Karpas-422 (cell line): Measurements from ENCODE around the gene PCDHB4. TPM values are rescaled to one million over a fixed set of nuclear protein-coding genes. Genes with fewer than 3 reads are reported as not detected.
"Not testable (repeated sequence)": the region's sequence is repeated elsewhere in the genome, so short reads cannot be mapped to it uniquely, and the experiment has no call there.

ENCODE experiments used
- DNase-seq: peaks from one replicate; pipeline ENCODE4 v3.0.0-alpha.2; 2015
- H2AFZ ChIP-seq: fragments of 200-600 bp; sonication (generic); 2 replicates; pipeline ENCODE4 v1.6.1; 2014; ENCODE audit warnings: antibody characterized with exemption, low read length, mixed read lengths
- H3K27ac ChIP-seq: fragments of 200-600 bp; sonication (generic); 2 replicates; pipeline ENCODE4 v1.5.1; 2014; ENCODE audit warnings: mild to moderate bottlenecking, low read length, moderate library complexity
- H3K27me3 ChIP-seq: fragments of 200-600 bp; sonication (generic); 2 replicates; pipeline ENCODE4 v1.6.1; 2014; ENCODE audit warnings: low read length, mixed read lengths
- H3K36me3 ChIP-seq: fragments of 200-600 bp; sonication (generic); 2 replicates; pipeline ENCODE4 v1.6.1; 2014; ENCODE audit warnings: low read length, mixed read lengths; ENCODE audit not compliant: insufficient read depth
- H3K4me1 ChIP-seq: fragments of 200-600 bp; sonication (generic); 2 replicates; pipeline ENCODE4 v1.6.1; 2014; ENCODE audit warnings: mild to moderate bottlenecking, low read length, mixed read lengths
- H3K4me2 ChIP-seq: fragments of 200-600 bp; sonication (generic); 2 replicates; pipeline ENCODE4 v1.6.1; 2014; ENCODE audit warnings: low read length, low read depth, mild to moderate bottlenecking; ENCODE audit not compliant: poor library complexity, severe bottlenecking
- H3K4me3 ChIP-seq: fragments of 200-600 bp; sonication (generic); 2 replicates; pipeline ENCODE4 v1.5.1; 2014; ENCODE audit warnings: mild to moderate bottlenecking, antibody characterized with exemption, low read length, mixed read lengths
- H3K79me2 ChIP-seq: fragments of 200-600 bp; sonication (generic); 2 replicates; pipeline ENCODE4 v1.6.1; 2014; ENCODE audit warnings: mild to moderate bottlenecking, low read length, mixed read lengths
- H3K9ac ChIP-seq: fragments of 200-600 bp; sonication (generic); 2 replicates; pipeline ENCODE4 v1.6.0; 2014; ENCODE audit warnings: low read length
- H3K9me2 ChIP-seq: fragments of 200-600 bp; sonication (generic), shearing (Covaris generic); replicated peaks from 2 replicates; pipeline ENCODE4 v1.6.0; 2014; ENCODE audit warnings: mild to moderate bottlenecking, low read length, moderate library complexity; ENCODE audit not compliant: insufficient read depth
- H3K9me3 ChIP-seq: fragments of 300-700, 200-600 bp; sonication (generic); 2 replicates; pipeline ENCODE4 v1.6.1; 2014; ENCODE audit warnings: low read length, mixed read lengths
- H4K20me1 ChIP-seq: fragments of 200-600 bp; sonication (generic); 2 replicates; pipeline ENCODE4 v1.6.1; 2014; ENCODE audit warnings: mild to moderate bottlenecking, antibody characterized with exemption, low read length, low read depth; ENCODE audit not compliant: insufficient read depth
- total RNA-seq: library from RNA; depleted of rRNA; stranded (reverse); fragments of >200 nt; shearing (Covaris generic); gene quantifications from 2 replicates; pipeline ENCODE4 v1.2.3, GENCODE V29; 2014; ENCODE audit warnings: low replicate concordance

Gene PCDHB4
- total RNA-seq, 1 experiment from 2014 or later = not detected

DNA sequence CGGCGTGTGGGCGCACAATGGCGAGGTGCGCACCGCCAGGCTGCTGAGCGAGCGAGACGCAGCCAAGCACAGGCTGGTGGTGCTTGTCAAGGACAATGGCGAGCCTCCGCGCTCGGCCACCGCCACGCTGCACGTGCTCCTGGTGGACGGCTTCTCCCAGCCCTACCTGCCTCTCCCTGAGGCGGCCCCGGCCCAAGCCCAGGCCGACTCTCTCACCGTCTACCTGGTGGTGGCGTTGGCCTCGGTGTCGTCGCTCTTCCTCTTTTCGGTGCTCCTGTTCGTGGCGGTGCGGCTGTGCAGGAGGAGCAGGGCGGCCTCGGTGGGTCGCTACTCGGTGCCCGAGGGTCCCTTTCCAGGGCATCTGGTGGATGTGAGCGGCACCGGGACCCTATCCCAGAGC is 30.5 kb downstream of the PCDHB4 start:
- not testable (repeated sequence) for H3K9ac ChIP-seq, H3K9me2 ChIP-seq, H2AFZ ChIP-seq, H3K27ac ChIP-seq, H3K4me2 ChIP-seq, H3K79me2 ChIP-seq, H3K27me3 ChIP-seq, H3K4me1 ChIP-seq, DNase-seq, H4K20me1 ChIP-seq, H3K9me3 ChIP-seq, H3K36me3 ChIP-seq, H3K4me3 ChIP-seq

DNA sequence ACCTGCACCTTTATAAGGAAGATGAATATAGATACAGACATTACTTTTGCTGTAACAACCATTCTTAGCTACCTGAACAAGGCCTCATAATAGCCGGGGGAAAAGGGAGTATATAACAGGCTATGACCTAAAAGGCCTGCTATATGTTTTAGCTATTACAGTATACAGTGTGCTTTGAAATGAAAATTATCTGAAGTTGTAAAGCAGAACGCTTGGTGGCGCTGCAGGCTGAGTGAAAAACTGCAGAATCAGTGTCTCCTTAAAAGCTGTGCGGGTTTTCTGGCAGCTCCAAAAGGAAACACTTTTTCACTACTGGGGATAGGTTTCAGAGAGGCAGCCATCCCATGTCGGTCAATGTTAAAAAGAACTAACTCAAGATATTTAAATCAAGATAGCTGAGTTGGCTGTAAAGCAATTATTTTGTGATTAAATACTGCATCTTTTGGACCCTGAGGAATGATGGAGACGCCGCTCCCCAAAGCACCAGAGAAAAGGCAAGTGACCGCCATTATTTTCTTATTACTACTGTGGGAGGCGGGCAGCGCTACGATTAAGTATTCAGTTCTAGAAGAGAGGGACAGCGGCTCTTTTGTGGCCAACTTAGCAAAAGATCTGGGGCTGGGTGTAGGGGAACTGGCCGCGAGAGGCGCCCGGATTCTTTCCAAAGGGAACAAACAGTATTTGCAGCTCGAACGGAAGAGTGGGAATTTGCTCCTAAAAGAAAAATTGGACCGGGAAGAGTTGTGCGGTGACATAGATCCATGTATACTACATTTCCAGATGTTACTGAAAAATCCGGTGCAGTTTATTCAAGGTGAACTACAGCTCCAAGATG is 34.1 kb downstream of the PCDHB4 start:
- Histone ChIP-seq H3K9ac (no peak overlapping the region), H3K4me3 (no peak overlapping the region), H3K36me3 (no peaks in the 10 kb centered on the region), H3K9me3 (no peaks in the 10 kb centered on the region), H3K27ac (no peak overlapping the region), H3K4me1 (no peaks in the 10 kb centered on the region), H3K27me3 (no peaks in the 10 kb centered on the region), H3K79me2 (no peaks in the 10 kb centered on the region), H4K20me1 (no peaks in the 10 kb centered on the region), H3K4me2 (no peak overlapping the region), H3K9me2 (no peaks in the 10 kb centered on the region), H2AFZ (no peak overlapping the region)
- DNase-seq = peak; percentile 69

DNA sequence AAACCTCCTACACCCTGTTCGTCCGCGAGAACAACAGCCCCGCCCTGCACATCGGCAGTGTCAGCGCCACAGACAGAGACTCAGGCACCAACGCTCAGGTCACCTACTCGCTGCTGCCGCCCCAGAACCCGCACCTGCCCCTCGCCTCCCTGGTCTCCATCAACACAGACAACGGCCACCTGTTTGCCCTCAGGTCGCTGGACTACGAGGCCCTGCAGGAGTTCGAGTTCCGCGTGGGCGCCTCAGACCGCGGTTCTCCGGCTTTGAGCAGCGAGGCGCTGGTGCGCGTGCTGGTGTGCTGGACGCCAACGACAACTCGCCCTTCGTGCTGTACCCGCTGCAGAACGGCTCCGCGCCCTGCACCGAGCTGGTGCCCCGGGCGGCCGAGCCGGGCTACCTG is 35.7 kb downstream of the PCDHB4 start:
- not testable (repeated sequence) for H3K36me3 ChIP-seq, H3K9ac ChIP-seq, H4K20me1 ChIP-seq, H3K9me2 ChIP-seq, H3K4me1 ChIP-seq, H3K27me3 ChIP-seq, H3K9me3 ChIP-seq, DNase-seq, H2AFZ ChIP-seq, H3K4me2 ChIP-seq, H3K27ac ChIP-seq, H3K4me3 ChIP-seq, H3K79me2 ChIP-seq

DNA sequence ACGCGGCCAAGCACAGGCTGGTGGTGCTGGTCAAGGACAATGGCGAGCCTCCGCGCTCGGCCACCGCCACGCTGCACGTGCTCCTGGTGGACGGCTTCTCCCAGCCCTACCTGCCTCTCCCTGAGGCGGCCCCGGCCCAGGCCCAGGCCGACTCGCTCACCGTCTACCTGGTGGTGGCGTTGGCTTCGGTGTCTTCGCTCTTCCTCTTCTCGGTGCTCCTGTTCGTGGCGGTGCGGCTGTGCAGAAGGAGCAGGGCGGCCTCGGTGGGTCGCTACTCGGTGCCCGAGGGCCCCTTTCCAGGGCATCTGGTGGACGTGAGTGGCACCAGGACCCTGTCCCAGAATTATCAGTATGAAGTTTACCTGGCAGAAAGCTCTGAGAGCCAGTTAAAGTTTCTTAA is 36.3 kb downstream of the PCDHB4 start:
- H2AFZ ChIP-seq, DNase-seq, H3K27me3 ChIP-seq, H3K4me3 ChIP-seq, H3K4me1 ChIP-seq, H3K27ac ChIP-seq, H3K36me3 ChIP-seq, H3K9ac ChIP-seq, H3K9me3 ChIP-seq, H3K9me2 ChIP-seq, H4K20me1 ChIP-seq, H3K4me2 ChIP-seq, H3K79me2 ChIP-seq: not testable (repeated sequence)

DNA sequence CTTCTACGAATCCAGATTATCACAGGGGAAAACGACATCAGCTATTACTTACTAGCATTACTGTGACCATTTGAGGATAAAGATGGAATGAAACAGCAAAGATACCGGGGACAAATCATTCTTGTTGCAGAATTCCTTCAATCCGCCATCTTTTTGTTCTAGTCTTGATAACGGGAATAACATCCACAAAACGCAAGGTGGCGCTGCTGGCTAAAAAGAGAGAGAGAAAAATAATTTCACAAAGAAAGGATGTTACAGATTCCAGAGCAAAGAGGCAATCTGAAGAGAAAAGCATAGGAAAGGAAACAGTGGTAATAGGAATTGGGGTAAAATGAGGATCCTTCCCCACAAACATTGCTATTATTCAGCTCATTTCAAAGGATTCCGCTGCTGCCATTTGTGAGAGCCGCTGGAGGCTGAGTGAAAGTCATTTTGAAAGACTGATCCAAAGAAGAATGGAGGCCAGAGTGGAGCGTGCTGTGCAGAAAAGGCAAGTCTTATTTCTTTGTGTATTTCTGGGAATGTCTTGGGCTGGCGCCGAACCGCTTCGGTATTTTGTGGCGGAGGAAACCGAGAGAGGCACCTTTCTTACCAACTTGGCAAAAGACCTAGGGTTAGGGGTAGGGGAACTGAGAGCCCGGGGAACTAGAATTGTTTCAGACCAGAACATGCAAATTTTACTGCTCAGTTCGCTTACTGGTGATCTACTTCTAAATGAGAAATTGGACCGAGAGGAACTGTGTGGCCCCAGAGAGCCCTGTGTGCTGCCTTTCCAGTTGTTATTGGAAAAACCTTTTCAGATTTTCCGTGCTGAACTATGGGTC is 51.0 kb downstream of the PCDHB4 start, which contains the start of gene PCDHB7:
PCDHB7 (plus strand) TSS at position 264 of the 824 bp plus-strand sequence; CDS start at position 456, 192 bp downstream.
- H2AFZ ChIP-seq = peak within 1 kb of the TSS; percentile 54; the same call in 1 of the 2 replicates
- H3K9me2 ChIP-seq = no peaks in the 10 kb centered on the region
- peak; percentile 80 for DNase-seq
- H3K4me2 ChIP-seq = peak within 1 kb of the TSS; percentile 48
- H3K4me1 ChIP-seq = peaks cover 6% of the 10 kb centered on the region
- no peaks in the 10 kb centered on the region for H3K27me3 ChIP-seq
- peak within 1 kb of the TSS; percentile 29; the same call in 1 of the 2 replicates for H3K4me3 ChIP-seq
- no peak within 1 kb of the TSS for H3K27ac ChIP-seq
- H3K36me3 ChIP-seq = no peaks in the 10 kb centered on the region
- H4K20me1 ChIP-seq = no peaks in the 10 kb centered on the region
- no peaks in the 10 kb centered on the region for H3K79me2 ChIP-seq
- H3K9me3 ChIP-seq = no peaks in the 10 kb centered on the region
- peak within 1 kb of the TSS; percentile 31 for H3K9ac ChIP-seq

DNA sequence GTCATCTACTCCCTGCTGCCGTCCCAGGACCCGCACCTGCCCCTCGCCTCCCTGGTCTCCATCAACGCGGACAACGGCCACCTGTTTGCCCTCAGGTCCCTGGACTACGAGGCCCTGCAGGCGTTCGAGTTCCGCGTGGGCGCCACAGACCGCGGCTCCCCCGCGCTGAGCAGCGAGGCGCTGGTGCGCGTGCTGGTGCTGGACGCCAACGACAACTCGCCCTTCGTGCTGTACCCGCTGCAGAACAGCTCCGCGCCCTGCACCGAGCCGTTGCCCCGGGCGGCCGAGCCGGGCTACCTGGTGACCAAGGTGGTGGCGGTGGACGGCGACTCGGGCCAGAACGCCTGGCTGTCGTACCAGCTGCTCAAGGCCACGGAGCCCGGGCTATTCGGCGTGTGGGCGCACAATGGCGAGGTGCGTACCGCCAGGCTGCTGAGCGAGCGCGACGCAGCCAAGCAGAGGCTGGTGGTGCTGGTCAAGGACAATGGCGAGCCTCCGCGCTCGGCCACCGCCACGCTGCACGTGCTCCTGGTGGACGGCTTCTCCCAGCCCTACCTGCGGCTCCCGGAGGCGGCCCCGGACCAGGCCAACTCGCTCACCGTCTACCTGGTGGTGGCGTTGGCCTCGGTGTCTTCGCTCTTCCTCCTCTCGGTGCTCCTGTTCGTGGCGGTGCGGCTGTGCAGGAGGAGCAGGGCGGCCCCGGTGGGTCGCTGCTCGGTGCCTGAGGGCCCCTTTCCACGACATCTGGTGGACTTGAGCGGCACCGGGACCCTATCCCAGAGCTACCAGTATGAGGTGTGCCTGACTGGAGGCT is 52.9 kb downstream of the PCDHB4 start:
- not testable (repeated sequence) for H3K4me2 ChIP-seq, H3K4me3 ChIP-seq, H3K9me2 ChIP-seq

More for the DNA sequence above, 52.9 kb downstream of the PCDHB4 start:
- H3K9ac ChIP-seq, H3K27ac ChIP-seq, H3K27me3 ChIP-seq, H3K79me2 ChIP-seq, H4K20me1 ChIP-seq, H3K36me3 ChIP-seq, DNase-seq, H3K9me3 ChIP-seq, H2AFZ ChIP-seq, H3K4me1 ChIP-seq: not testable (repeated sequence)
